Neural cell (in vitro differentiated cells): ENCODE data around the gene COX14.

Experiments used
- CTCF ChIP-seq: fragments of 450-650 bp; IDR thresholded peaks from 2 replicates; pipeline ENCODE4 v1.5.1; 2014; ENCODE audit warnings: antibody characterized with exemption, mild to moderate bottlenecking, moderate library complexity; ENCODE audit not compliant: poor library complexity, severe bottlenecking
- EP300 ChIP-seq: fragments of 450-650 bp; conservative IDR thresholded peaks from 2 replicates; pipeline ENCODE4 v1.6.1; 2014; ENCODE audit warnings: antibody characterized with exemption, mild to moderate bottlenecking, moderate library complexity; ENCODE audit not compliant: poor library complexity, severe bottlenecking
- MXI1 ChIP-seq: fragments of 450-650 bp; conservative IDR thresholded peaks from 2 replicates; pipeline ENCODE4 v1.6.1; 2014; ENCODE audit warnings: antibody characterized with exemption, mild to moderate bottlenecking; ENCODE audit not compliant: poor library complexity, severe bottlenecking
- POLR2AphosphoS5 ChIP-seq: IDR thresholded peaks from 2 replicates; pipeline ENCODE4 v1.6.1; 2012
- RAD21 ChIP-seq: fragments of 450-650 bp; conservative IDR thresholded peaks from 2 replicates; pipeline ENCODE4 v1.6.1; 2014; ENCODE audit warnings: antibody characterized with exemption, mild to moderate bottlenecking, moderate library complexity
- SMC3 ChIP-seq: fragments of 450-650 bp; conservative IDR thresholded peaks from 2 replicates; pipeline ENCODE4 v1.6.1; 2014; ENCODE audit warnings: antibody characterized with exemption, mild to moderate bottlenecking, moderate library complexity; ENCODE audit not compliant: poor library complexity
- TAF1 ChIP-seq: IDR thresholded peaks from 2 replicates; pipeline ENCODE4 v1.6.1; 2012; ENCODE audit warnings: low read depth

GRCh38 chr12:50075808-50076170 is 36.2 kb upstream of the COX14 start:
- TF ChIP-seq CTCF (no peak), TAF1 (no peak), RAD21 (no peak), EP300 (no peak), MXI1 (no peak), POLR2AphosphoS5 (no peak), SMC3 (no peak)
